Measurements from ENCODE around the gene TTYH3. TPM values are rescaled to one million over a fixed set of nuclear protein-coding genes. Genes with fewer than 3 reads are reported as not detected.

TTYH3 gene
- total RNA-seq, 2 donors from 2014 or later = 30.3 to 38.7 TPM

GRCh38 chr7:2710286-2710655, 78.5 kb downstream of the TTYH3 start:
- intact Hi-C loops (cut with DNase I) = no loop called here
- ATAC-seq (no peak), DNase-seq (no peak)

GRCh38 chr7:2710901-2711551, 79.2 kb downstream of the TTYH3 start:
- ATAC-seq (no peak), DNase-seq (no peak)
- intact Hi-C loops (cut with DNase I) = no loop called here

- intact Hi-C loops (cut with DNase I) = no loop called here
These were observed 80.3 kb downstream of the TTYH3 start for GRCh38 chr7:2711895-2712675.

GRCh38 chr7:2713370-2713769, 81.6 kb downstream of the TTYH3 start:
- peak; percentile 68 for DNase-seq
- intact Hi-C loops (cut with DNase I) = no loop called here
- peak; percentile 51 to 61 for ATAC-seq

More at GRCh38 chr7:2711895-2712675, 80.3 kb downstream of the TTYH3 start:
- ATAC-seq (no peak), DNase-seq (no peak)

DNA sequence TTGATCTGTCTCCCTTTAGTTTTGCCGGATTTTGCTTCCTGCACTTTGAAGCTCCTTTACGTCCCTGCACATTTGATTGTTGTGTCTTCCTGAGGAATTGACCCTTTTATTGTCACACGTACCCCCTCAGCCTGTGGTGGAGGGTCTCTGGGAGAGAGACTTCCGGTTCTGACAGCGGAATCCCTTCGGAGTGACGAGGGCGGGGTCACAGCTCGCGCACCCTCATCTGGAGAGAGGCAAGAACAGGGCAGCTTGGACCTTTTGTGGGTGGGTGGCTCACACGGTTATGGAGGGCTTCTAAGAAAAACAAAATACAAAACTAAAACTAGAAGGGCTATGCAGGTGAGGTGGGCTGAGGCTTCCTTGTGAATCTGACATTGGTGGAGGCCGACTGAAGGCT, 82.2 kb downstream of the TTYH3 start:
- ATAC-seq = no peak
- no peak for DNase-seq
- intact Hi-C loops (cut with DNase I) = no loop called here

Other genes starting within 250 kb of the TTYH3 start
- 10 to 100 TPM; 18.4 to 19.8 TPM for gene CHST12, start 228.4 kb upstream of the TTYH3 start, total RNA-seq
- not detected for gene GRIFIN, start 155.6 kb upstream of the TTYH3 start, total RNA-seq
- 1 to 10 TPM; 8.7 to 9.2 TPM for gene LFNG, start 112.2 kb upstream of the TTYH3 start, total RNA-seq
- gene BRAT1, start 76.5 kb upstream of the TTYH3 start, total RNA-seq = 10 to 100 TPM; 14.6 to 17.6 TPM
- 10 to 100 TPM; 11.5 to 12.0 TPM for gene IQCE, start 73.0 kb upstream of the TTYH3 start, total RNA-seq
- gene AMZ1, start 56.2 kb downstream of the TTYH3 start, total RNA-seq = under 1 TPM; 0.27 to 0.34 TPM
- gene GNA12, start 212.3 kb downstream of the TTYH3 start, total RNA-seq = 10 to 100 TPM; 47.4 to 52.2 TPM

Data from left cardiac atrium (tissue), 4 donors.